ENCODE data around the gene COMMD6.
"Not testable (repeated sequence)": the region's sequence is repeated elsewhere in the genome, so short reads cannot be mapped to it uniquely, and the experiment has no call there.

Gene COMMD6

DNA sequence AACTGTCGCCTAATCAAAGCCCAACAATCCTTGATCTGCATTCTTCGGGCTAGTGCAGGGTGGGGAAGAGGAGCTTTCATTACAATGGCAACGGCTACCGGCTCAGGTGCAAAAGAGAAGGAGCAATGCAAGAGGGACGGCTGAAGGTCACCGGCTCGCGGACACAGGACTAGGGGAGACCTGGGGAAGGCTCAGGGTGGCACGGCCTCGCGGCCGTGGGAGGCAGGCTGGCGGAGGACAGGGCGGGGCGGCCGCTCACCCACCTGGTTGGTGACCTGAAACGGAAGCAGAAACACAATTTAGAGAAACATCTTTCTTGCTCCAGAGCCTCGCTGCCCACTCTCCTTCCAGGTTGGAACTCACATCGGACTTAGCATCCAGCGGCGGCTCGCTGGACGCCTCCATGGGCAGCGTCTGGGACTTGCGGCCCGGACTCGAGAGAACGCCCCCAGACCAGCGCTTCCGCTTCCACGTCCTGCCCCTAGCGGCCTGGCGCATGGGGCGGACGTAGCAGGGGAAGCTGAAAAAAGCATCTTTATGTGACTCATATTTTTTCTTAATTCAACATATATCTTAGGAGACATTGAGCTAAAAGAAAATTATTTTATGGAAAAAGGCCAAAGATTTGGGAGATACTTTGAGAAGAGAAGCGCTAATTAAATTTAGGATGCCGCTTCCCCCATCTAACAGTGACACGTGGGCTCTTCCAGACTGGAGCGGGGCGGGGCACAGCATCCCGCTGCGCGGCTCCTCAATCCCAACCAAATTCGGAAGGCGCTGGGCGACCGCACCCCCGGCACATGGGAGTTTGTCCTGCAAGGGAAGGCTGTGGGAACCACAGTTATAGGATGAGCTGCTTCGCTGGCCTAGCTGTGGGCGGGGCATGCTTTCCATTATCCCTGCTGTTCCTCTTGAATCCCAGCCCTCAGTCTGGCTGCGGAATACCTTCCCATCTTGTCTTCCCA is at the start of gene COMMD6:
TSS of gene COMMD6 (minus strand) at position 441 of the 965 bp plus-strand sequence. CDS start at position 405, 36 bp downstream.
- DNase-seq (ENCODE audit: low read depth in 2 of 2) = peak; percentile 37 to 48

DNA sequence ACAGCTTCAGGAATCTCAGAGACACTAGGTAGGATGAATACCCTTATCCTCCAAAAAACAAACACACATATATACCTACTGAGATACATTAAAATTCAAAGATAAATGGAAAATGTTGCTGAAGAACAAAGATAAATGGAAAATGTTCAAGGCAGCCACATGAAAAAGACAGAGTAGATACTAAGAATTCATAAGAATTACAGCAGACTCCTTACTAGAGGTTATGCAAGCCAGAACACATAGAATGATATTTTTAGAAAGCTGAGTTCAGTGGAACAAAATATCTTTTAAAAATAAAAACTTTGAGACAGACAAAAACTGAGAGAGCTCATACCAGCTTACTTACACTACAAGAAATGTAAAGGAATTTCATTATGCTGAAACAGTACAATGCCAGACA is 47.5 kb upstream of the COMMD6 start:
- no peak for DNase-seq (ENCODE audit: low read depth in 2 of 2)

DNA sequence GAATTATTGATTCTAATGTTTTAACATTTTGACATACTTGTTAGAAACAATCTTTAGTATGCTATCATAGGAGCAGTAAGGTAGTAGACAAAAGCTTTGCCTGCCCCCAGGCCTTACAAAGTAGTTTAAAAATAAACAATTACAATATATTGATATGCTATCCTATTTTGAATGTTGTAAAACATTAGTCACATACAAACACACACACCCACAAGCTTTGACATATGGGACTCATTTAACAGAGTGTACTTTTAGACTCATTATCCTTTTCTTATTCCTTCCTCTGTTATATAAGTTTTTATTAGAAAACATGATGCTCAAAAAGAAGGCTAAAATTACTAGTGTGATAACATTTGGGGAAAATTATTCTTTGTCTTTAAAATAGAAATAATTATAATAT is 45.5 kb upstream of the COMMD6 start:
- DNase-seq (ENCODE audit: low read depth in 2 of 2) = no peak

DNA sequence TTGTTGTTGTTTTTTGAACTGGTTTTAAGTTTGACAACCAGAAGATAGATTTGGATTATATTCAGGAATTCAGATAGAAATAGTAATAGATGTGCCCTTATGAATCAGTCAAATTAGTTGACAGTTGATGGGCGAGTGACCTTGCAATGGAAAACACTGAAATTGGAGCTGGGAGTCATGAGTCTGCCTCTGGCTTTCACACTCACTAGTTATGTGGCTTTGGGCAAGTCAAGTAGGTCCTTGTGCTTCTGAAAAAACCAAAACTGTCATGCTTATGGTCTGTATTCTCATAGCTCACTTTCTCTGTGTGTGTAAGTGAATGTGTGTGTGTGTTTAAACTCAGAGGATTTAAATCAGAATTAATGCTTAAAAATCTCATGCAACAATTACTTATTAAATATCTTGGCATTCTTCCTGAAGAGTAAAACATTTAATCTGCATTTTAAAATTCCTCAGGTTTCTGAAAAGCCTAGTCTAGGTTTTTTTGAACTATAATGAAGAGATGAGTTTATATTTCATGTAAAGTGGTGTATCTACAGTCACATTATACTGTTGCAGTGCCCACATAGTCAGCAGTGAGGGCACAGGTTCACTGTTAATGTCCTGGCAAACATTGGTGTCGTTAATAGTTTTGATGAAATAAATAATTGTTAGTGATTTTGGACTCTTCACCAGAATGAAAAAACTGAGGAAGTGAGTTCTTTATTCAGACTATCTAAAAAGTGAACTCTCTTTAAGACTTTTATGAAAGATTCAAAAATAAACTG is 44.4 kb upstream of the COMMD6 start:
- DNase-seq (ENCODE audit: low read depth in 2 of 2) = no peak

DNA sequence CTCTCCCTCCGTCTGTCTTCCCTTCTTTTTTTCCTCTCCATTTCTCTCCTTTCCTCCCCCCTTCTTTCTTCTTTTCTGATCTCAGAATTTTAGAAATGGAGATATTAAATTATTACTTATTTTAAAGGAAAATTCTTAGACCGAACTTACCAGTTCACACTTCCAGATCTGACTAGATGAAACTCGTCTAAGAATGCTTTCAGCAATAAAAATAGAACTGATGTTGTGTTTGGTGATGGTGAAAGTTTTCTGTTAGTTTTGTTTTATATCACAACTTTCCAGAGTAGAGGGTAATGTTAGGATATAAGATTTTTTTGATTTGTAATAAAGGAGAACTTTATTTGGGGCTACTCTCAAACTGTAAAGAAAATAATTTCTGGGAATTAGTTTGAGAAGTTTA is 41.9 kb upstream of the COMMD6 start:
- DNase-seq (ENCODE audit: low read depth in 2 of 2) = no peak

DNA sequence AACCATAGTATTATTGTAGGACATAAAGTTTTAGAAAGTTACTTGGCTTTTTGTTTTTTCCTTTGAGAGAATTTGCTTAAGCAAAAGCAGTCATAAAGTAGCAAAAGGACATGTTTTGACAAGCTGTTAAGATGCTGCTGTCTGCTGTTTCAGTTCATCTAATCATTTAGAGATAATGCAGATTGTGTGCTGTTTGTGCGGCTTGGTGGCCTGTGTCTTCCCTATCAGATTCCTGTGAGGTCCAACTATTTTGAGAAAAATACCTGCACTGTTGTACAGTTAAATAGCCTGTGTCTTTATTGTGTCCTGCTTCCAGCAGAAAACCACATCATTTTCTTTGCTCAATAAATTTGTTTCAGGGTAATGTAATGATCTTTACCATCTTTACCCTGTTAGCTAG is 31.9 kb upstream of the COMMD6 start:
- no peak for DNase-seq (ENCODE audit: low read depth in 2 of 2)

DNA sequence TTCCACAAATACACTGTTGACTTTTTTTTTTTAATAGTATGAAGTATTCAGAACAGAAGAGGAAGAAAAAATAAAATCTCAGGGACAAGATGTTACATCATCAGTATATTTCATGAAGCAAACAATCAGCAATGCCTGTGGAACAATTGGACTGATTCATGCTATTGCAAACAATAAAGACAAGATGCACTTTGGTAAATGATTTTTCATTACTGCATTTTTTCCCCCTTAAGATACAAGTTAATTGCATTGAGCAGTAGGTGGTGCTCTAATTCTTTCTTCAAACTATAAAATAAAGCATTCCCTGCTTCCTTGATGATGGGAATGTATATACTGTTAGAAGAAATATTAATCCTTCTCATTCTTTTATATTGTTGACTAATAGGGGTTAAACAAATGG is 29.0 kb upstream of the COMMD6 start:
- DNase-seq (ENCODE audit: low read depth in 2 of 2) = no peak

DNA sequence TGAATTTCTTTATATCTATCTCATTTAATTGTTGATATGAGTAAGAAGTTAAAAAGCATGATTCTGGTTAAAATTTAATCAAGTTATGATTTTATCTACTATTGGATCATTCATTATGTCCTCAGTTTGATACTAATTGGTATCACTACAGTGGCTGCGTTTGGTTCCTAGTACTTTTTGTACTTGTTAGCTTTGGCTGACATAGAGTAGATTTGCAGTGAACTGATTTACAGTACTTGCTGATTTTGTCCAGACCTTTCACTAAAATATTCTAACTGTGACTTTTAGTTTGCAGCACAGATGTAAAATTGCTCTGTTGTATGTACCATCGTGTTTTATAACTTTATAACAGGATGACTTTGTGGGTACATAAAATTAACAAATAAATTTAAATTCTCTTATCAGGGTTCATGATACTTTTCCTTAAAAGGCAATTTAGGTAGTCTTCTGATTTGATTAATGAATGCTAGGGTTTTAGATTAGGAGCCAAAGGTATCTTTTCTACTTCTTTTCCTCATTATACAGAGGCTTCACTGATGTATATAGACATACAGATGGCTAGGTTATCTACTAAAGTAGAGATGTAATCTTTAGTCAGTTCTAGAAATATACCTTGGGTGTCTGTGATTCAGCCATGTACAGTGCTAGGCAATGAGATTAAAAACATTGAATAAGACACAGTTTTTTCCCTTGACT is 20.7 kb upstream of the COMMD6 start:
- DNase-seq (ENCODE audit: low read depth in 2 of 2) = no peak

DNA sequence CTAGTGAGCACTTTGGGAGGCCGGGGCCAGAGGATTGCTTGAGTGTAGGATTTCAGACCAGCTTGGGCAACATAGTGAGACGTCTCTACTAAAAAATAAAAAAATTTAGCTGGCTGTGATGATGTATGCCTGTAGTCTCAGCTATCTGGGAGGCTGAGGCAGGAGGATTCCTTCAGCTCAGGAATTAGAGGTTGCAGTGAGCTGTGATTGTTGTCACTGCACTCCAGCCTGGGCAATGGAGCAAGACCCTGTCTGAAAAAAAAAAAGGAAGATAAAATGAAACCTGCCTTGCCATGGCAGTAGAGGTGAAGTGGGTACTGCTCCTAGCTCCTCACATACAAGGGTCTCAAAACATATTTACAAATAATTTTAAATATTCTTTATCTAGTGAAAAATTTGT is 19.3 kb upstream of the COMMD6 start:
- no peak for DNase-seq (ENCODE audit: low read depth in 2 of 2)

DNA sequence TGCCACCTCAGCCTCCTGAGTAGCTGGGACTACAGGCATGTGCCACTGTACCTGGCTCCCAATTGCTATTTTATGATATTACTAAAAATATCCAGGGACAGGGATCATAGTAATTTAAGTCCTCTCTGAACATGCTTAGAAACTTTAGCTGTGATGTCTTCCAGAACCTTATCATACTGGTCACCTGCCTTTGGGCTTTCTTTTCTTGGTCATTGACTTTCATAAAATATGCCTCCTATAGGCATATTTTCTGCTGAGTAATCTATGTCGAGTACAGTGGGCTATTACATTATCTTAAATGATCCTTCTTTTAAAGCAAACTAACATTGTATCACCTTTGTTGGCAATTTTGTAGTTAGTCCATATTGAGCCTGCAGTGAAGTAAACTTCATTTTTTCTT is 18.2 kb upstream of the COMMD6 start:
- DNase-seq (ENCODE audit: low read depth in 2 of 2) = no peak

DNA sequence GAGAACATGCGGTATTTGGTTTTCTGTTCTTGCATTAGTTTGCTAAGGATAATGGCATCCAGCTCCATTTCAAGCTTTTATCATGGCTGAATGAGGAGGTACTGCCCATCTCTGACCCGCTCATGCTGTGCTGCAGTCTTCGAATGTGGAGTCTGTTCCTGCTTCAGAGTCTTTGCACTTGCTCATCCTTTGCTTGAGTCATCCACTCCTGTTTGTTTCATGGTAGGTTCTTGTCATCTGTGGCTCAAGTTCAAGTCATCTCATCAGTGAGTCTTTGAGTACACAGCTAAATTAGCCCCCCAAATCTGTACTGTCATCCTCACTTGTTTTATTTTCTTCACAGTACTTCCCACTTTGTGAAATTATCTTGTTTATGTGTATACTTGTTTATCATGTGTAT is 17.3 kb upstream of the COMMD6 start:
- no peak for DNase-seq (ENCODE audit: low read depth in 2 of 2)

DNA sequence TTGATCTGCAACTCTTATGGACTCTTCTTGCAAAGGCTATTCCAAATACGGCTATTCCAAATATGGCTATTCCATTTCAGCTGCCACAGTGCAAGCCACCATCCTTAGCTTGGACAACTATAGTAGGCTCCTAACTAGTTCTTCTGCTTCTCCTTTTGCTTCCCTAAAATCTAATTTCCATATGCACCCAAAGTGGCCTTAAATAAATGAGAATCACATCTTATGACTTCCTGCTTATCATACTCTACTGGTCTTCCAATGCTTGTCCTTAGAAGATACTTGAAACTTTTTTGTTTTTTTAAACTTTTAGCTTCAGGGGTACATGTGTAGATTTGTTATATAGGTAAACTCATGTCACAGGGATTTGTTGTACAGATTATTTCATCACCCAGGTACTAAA is 16.8 kb upstream of the COMMD6 start:
- DNase-seq (ENCODE audit: low read depth in 2 of 2) = no peak

DNA sequence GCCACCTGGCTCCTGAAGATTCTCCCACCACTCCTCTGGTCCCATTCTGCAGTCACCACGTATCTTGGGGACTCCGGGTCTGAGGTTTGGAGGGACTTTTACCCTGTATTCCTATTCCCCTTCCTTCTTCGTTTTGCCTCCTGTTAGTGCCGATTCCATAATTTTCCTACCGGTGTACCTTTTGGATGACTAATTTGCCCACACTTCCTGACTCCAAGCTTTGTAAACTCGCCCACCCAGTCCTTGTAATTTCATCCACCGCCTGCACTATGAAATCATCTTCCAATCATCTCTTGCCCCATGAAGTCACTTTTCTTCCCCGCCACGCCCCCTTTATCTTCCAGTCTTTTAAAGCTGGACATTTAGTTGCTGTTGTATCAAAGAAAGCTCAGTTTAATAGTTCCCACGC is 12.5 kb upstream of the COMMD6 start:
- DNase-seq (ENCODE audit: low read depth in 2 of 2) = no peak

DNA sequence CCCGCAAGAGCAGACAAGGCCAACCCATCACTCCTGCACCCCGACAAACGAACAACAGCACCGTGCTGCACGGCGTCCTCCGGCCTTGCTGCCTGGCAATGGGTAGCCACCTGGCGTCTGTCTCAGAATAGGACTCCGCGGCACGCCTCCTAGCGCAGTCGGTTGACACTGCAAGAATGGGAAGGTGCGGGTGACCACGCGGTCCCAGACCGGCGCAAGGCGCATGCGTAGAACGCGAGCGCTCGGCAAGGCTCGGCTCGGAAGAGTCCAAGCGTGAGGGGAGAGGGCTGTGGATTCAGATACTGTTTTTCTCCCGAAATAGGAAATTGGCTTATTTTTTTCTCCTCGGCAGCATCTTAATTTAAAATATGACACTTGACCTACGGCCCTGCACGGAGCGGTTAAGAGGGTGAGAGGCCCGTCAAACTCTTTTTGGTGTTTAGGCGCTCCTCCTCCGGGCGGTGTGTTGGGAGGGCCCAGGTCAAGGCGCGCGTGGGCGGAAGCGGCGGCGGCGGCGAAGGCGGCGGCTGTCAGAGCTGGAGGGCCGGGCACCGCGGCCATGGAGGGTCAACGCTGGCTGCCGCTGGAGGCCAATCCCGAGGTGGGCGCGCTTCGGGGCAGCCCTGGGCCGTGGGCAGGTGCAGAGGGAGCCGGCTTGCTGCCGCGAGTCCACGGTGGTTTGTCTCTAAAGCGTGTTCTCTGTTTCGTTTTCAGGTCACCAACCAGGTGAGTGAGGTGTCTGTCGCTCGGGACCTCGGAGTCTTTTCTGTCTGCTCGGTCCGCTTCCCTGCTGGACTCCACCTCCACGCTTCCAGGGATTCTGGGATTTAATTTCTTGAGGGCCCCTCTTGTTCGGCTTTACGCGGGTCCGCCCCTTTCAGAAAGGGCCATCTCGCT is 11.9 kb upstream of the COMMD6 start, which contains the start of gene UCHL3:
TSS of gene UCHL3 (plus strand) at position 530 of the 897 bp plus-strand sequence. CDS start at position 560, 30 bp downstream.
- peak; percentile 95 to 96 for DNase-seq (ENCODE audit: low read depth in 2 of 2)

DNA sequence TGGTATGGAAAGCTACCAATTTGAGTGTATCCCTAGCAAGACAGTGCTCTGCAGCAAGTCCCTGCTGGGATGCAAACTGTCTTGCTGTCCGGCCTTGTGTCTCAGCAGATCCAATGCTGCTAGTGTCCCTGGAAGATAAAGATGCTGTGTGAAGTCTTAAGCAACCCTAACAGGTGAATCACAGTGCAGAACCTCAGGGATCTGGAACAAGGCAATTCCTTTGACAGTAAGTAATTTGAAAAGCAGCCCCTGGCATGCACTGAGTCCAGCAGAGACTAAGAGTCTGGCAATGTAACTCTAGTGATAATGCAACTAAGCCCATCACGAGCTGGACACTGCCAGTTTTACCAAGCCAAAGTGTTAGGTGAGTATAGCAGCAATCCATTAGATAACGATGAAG is 10.3 kb upstream of the COMMD6 start:
- no peak for DNase-seq (ENCODE audit: low read depth in 2 of 2)

DNA sequence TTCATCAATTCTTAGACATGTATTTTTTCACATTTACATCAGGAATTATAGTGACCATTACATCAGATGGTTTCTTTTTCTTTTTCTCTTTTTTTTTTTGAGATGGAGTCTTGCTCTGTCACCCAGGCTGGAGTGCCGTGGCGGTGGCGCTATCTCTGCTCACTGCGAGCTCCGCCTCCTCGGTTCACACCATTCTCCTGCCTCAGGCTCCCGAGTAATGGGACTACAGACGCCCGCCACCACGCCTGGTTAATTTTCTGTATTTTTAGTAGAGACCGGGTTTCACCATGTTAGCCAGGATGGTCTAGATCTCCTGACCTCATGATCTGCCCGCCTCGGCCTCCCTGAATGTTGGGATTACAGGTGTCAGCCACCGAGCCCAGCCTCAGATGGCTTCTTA is 7.7 kb upstream of the COMMD6 start:
- not testable (repeated sequence) for DNase-seq (ENCODE audit: low read depth in 2 of 2)

DNA sequence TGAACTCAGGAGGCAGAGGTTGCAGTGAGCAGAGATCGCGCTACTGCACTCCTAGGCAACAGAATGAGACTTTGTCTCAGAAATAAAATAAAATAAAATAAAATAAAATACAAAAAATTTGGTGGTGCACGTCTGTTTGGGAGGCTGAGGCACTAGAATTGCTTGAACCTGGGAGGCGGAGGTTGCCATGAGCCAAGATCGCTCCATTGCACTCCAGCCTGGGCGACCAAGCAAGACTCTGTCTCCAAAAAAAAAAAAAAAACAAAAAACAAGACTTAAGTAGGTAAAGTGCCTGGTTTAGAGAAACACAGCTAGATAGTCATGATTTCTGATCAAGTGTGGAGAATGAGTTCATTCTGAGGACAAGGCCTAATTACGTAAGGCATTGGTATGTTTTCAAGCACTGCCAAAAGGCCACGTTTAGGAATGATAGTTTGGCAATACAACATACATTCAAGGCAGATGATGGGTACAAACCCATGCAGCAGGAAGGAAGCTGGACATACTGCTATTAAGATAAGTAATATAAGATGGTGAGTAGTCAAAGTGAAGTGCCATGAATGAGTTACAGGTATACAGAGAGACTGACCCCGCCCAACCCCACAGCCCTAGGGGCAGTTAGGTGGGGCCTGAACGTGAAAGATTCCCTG is 7.2 kb upstream of the COMMD6 start:
- DNase-seq (ENCODE audit: low read depth in 2 of 2) = no peak

DNA sequence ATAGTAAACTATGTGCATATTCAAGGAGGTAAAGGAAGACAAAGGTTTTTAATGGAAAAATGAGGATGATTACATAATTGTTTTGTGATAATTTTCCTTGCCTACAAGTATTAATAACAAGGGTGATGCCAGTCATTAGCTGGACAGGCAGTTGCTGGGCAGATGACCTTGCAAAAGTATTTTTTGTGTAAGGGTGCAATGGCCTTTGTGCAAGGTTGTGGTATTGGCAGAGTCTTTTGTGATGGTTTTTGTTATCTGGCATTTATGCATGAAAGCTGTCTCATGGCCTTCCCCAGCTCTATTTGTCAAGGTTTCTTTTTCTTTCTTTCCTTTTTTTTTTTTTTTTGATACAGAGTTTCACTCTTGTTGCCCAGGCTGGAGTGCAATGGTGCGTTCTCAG is 4.3 kb upstream of the COMMD6 start:
- no peak for DNase-seq (ENCODE audit: low read depth in 2 of 2)

DNA sequence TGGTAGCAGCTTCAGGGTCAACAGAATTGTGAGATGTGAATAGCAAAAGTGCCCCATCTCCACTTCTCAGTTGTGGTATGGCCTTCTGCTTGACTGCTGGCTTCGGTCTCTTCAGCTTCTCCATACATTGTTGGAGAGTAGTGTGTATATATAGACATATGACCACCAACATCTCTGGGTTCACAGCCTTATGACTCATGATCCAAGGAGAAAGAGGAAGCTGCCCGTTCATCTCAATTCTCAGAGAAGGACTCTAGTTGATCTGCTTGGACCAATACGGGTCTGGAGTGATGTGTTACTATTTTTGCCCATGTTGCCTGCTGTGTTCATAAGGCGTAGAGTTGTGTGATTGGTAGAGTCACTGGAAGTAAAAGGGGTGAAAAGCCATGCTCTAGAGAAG is 3.6 kb upstream of the COMMD6 start:
- no peak for DNase-seq (ENCODE audit: low read depth in 2 of 2)

DNA sequence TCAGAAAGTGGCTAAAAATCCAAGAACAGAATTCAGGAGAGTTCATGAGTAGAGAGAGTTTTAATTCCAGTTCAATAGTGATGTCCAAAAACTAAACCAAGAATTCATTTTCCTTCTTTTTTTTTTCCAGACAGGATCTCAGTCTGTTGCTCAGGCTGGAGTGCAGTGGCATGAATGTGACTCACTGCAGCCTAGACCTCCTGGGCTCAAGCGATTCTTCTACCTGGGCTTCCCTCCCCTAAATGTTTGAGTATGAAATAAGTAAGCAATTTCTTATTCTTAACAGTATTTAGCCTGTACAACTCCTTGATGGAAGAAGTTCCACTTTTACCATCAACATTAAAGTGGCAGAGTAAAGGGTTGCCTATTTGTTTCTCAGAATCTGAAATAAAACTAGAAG is 3.8 kb downstream of the COMMD6 start:
- no peak for DNase-seq (ENCODE audit: low read depth in 2 of 2)

DNA sequence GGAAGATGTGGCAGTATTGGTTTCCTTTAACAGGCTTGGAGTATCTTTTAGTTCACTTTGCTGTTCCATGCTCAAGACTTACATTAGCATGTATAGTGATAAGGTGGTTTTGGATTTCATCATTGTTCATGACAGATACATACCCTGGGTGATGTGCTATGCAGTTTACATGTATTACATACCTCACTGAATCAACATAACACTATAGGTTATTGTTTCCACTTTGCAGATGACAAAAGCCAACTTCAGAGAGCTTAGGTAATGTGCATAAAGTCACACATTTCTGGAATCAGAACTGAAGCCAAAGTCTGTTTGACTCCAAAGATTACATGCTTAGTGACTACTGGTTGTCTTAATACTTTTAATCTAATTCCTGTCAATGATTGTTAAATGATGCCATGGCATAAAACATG is 7.1 kb downstream of the COMMD6 start:
- no peak for DNase-seq (ENCODE audit: low read depth in 2 of 2)

Data from activated CD8-positive, alpha-beta memory T cell treated with anti-CD3 and anti-CD28 coated beads for 4 hours (primary cell).